DOHH2 (cell line): ENCODE measurements around the gene CACNA2D4.

ENCODE experiments used
- H3F3A ChIP-seq: fragments of 200-600 bp; sonication (generic), shearing (Covaris generic); 2 replicates; pipeline ENCODE4 v1.6.0; 2016; ENCODE audit warnings: antibody characterized with exemption, mild to moderate bottlenecking; ENCODE audit not compliant: control insufficient read depth, insufficient read depth
- H3K27ac ChIP-seq: fragments of 200-600 bp; sonication (generic); 2 replicates; pipeline ENCODE4 v1.5.1; 2014; ENCODE audit warnings: low read depth, mild to moderate bottlenecking, low read length, moderate library complexity
- H3K27me3 ChIP-seq: fragments of 200-600 bp; sonication (generic); 2 replicates; pipeline ENCODE4 v1.6.1; 2014; ENCODE audit warnings: mild to moderate bottlenecking, low read length, mixed read lengths; ENCODE audit not compliant: control insufficient read depth
- H3K36me3 ChIP-seq: fragments of 200-600 bp; sonication (generic); 2 replicates; pipeline ENCODE4 v1.6.1; 2014; ENCODE audit warnings: mild to moderate bottlenecking, low read length, moderate library complexity, mixed read lengths; ENCODE audit not compliant: control insufficient read depth
- H3K4me1 ChIP-seq: fragments of 200-600 bp; sonication (generic); 2 replicates; pipeline ENCODE4 v1.6.1; 2014; ENCODE audit warnings: mild to moderate bottlenecking, low read length, mixed read lengths; ENCODE audit not compliant: control insufficient read depth
- H3K4me2 ChIP-seq: fragments of 200-600 bp; sonication (generic); 2 replicates; pipeline ENCODE4 v1.6.0; 2014; ENCODE audit warnings: mild to moderate bottlenecking, low read length, moderate library complexity
- H3K4me3 ChIP-seq: fragments of 200-600 bp; sonication (generic); 2 replicates; pipeline ENCODE4 v1.5.1; 2014; ENCODE audit warnings: mild to moderate bottlenecking, low read length, mixed read lengths
- H3K79me2 ChIP-seq: fragments of 200-600 bp; sonication (generic); 2 replicates; pipeline ENCODE4 v1.6.1; 2014; ENCODE audit warnings: mild to moderate bottlenecking, low read length, mixed read lengths; ENCODE audit not compliant: control insufficient read depth
- H3K9me2 ChIP-seq: fragments of 200-600 bp; sonication (generic); replicated peaks from 2 replicates; pipeline ENCODE4 v1.6.1; 2014; ENCODE audit warnings: mild to moderate bottlenecking, low read length, mixed read lengths; ENCODE audit not compliant: control insufficient read depth
- H3K9me3 ChIP-seq: fragments of 200-600 bp; sonication (generic); 2 replicates; pipeline ENCODE4 v1.6.1; 2014; ENCODE audit warnings: antibody characterized with exemption, low read length, mixed read lengths; ENCODE audit not compliant: control insufficient read depth, insufficient read depth
- H4K20me1 ChIP-seq: fragments of 200-600 bp; sonication (generic); 2 replicates; pipeline ENCODE4 v1.6.0; 2014; ENCODE audit warnings: low read depth, mild to moderate bottlenecking, antibody characterized with exemption, low read length, moderate library complexity; ENCODE audit not compliant: control insufficient read depth, insufficient read depth
- CTCF ChIP-seq: fragments of 200-600 bp; sonication (generic); IDR thresholded peaks from one replicate; pipeline ENCODE4 v1.5.1; 2014; ENCODE audit warnings: antibody characterized with exemption, mild to moderate bottlenecking, low read depth, low read length; ENCODE audit not compliant: poor library complexity, severe bottlenecking
- EZH2phosphoT487 ChIP-seq: fragments of 200-600 bp; sonication (generic); IDR thresholded peaks from 2 replicates; pipeline ENCODE4 v1.6.1; 2017; ENCODE audit warnings: borderline replicate concordance, mild to moderate bottlenecking, antibody characterized with exemption, low read length, moderate library complexity, mixed read lengths

CACNA2D4 gene

GRCh38 chr12:1873531-1874510, 44.6 kb downstream of the CACNA2D4 start:
- TF ChIP-seq CTCF (no peak), EZH2phosphoT487 (no peak)
- Histone ChIP-seq H3K79me2 (no peaks in the 10 kb centered on the region), H3K4me2 (no peak overlapping the region)

GRCh38 chr12:1872448-1872847, 46.0 kb downstream of the CACNA2D4 start:
- H4K20me1 ChIP-seq = no peaks in the 10 kb centered on the region

More at GRCh38 chr12:1873531-1874510, 44.6 kb downstream of the CACNA2D4 start:
- Histone ChIP-seq H3K27ac (no peak overlapping the region), H3K27me3 (peaks cover 21% of the 10 kb centered on the region; the same call in 1 of the 2 replicates), H3K36me3 (no peaks in the 10 kb centered on the region), H3K9me2 (no peaks in the 10 kb centered on the region), H3K9me3 (peaks cover 10% of the 10 kb centered on the region; the same call in 1 of the 2 replicates), H3K4me3 (no peak overlapping the region), H4K20me1 (no peaks in the 10 kb centered on the region), H3F3A (no peaks in the 10 kb centered on the region), H3K4me1 (no peaks in the 10 kb centered on the region)

GRCh38 chr12:1872001-1872400, 46.5 kb downstream of the CACNA2D4 start:
- H3K4me3 ChIP-seq = no peak overlapping the region
- H3F3A ChIP-seq = no peaks in the 10 kb centered on the region
- no peaks in the 10 kb centered on the region for H3K4me1 ChIP-seq
- H3K27ac ChIP-seq = no peak overlapping the region
- H3K27me3 ChIP-seq = peaks cover 21% of the 10 kb centered on the region; the same call in 1 of the 2 replicates
- no peak overlapping the region for H3K4me2 ChIP-seq
- TF ChIP-seq CTCF (no peak), EZH2phosphoT487 (no peak)
- H3K9me2 ChIP-seq = no peaks in the 10 kb centered on the region
- H4K20me1 ChIP-seq = no peaks in the 10 kb centered on the region
- H3K9me3 ChIP-seq = peaks cover 10% of the 10 kb centered on the region; the same call in 1 of the 2 replicates
- H3K36me3 ChIP-seq = no peaks in the 10 kb centered on the region
- H3K79me2 ChIP-seq = no peaks in the 10 kb centered on the region

More at GRCh38 chr12:1872448-1872847, 46.0 kb downstream of the CACNA2D4 start:
- H3K4me1 ChIP-seq = no peaks in the 10 kb centered on the region
- H3K9me2 ChIP-seq = no peaks in the 10 kb centered on the region
- no peaks in the 10 kb centered on the region for H3F3A ChIP-seq
- H3K27ac ChIP-seq = no peak overlapping the region
- peaks cover 21% of the 10 kb centered on the region; the same call in 1 of the 2 replicates for H3K27me3 ChIP-seq
- H3K4me3 ChIP-seq = no peak overlapping the region
- H3K9me3 ChIP-seq = peaks cover 10% of the 10 kb centered on the region; the same call in 1 of the 2 replicates
- no peak overlapping the region for H3K4me2 ChIP-seq
- no peaks in the 10 kb centered on the region for H3K79me2 ChIP-seq
- no peaks in the 10 kb centered on the region for H3K36me3 ChIP-seq
- no peak for TF ChIP-seq CTCF
- TF ChIP-seq EZH2phosphoT487 = no peak
